Anterior cingulate cortex (tissue), 58 donors: ENCODE data around the gene ARHGEF26.

ENCODE experiments used
- DNase-seq, 58 donors: peaks; one replicate each; lab custom pipeline; 2025; lab: John Stamatoyannopoulos, UW

The ARHGEF26 gene

GRCh38 chr3:154144825-154145465 lies 23.8 kb downstream of the ARHGEF26 start:
- DNase-seq, result no peak

GRCh38 chr3:154148541-154148940 lies 27.4 kb downstream of the ARHGEF26 start:
- DNase-seq, result no peak

GRCh38 chr3:154149286-154149685 lies 28.1 kb downstream of the ARHGEF26 start:
- no peak for DNase-seq

GRCh38 chr3:154151969-154152368 lies 30.8 kb downstream of the ARHGEF26 start:
- no peak for DNase-seq

GRCh38 chr3:154152741-154153140 lies 31.6 kb downstream of the ARHGEF26 start:
- no peak for DNase-seq

GRCh38 chr3:154156530-154156929 lies 35.3 kb downstream of the ARHGEF26 start:
- no peak for DNase-seq

- peak in 5 of 58 donors; percentile 2 to 28 (median 11) for DNase-seq
Observed at GRCh38 chr3:154161806-154162205, 40.6 kb downstream of the ARHGEF26 start.

- DNase-seq, result no peak
Observed at GRCh38 chr3:154164387-154164786, 43.2 kb downstream of the ARHGEF26 start.

- DNase-seq, result no peak
Observed at GRCh38 chr3:154168998-154169795, 48.0 kb downstream of the ARHGEF26 start.

- no peak for DNase-seq
Observed at GRCh38 chr3:154169796-154170110, 48.6 kb downstream of the ARHGEF26 start.

- no peak for DNase-seq
Observed at GRCh38 chr3:154170300-154170699, 49.1 kb downstream of the ARHGEF26 start.

GRCh38 chr3:154175041-154175440 lies 53.9 kb downstream of the ARHGEF26 start:
- no peak for DNase-seq

- no peak for DNase-seq
Observed at GRCh38 chr3:154176036-154176435, 54.8 kb downstream of the ARHGEF26 start.

GRCh38 chr3:154177406-154177805 lies 56.2 kb downstream of the ARHGEF26 start:
- DNase-seq, result no peak

- DNase-seq, result no peak
Observed at GRCh38 chr3:154178172-154178571, 57.0 kb downstream of the ARHGEF26 start.

GRCh38 chr3:154180836-154181691 lies 59.9 kb downstream of the ARHGEF26 start:
- peak in 1 of 58 donors; percentile 3 for DNase-seq

- no peak for DNase-seq
Observed at GRCh38 chr3:154182322-154182922, 61.2 kb downstream of the ARHGEF26 start.

GRCh38 chr3:154182975-154183374 lies 61.8 kb downstream of the ARHGEF26 start:
- DNase-seq, result no peak

GRCh38 chr3:154184582-154184981 lies 63.4 kb downstream of the ARHGEF26 start:
- no peak for DNase-seq

GRCh38 chr3:154188437-154188836 lies 67.2 kb downstream of the ARHGEF26 start:
- no peak for DNase-seq

GRCh38 chr3:154188846-154189245 lies 67.7 kb downstream of the ARHGEF26 start:
- DNase-seq, result no peak
